Skin epidermis (tissue), 12 donors: Measurements from ENCODE around the gene PPDPF.
"Not testable (repeated sequence)": the region's sequence is repeated elsewhere in the genome, so short reads cannot be mapped to it uniquely, and the experiment has no call there.

Source experiments
- H3K27ac ChIP-seq, 21 experiments: fragments of 200-600 bp; sonication (generic) in 11 of 21; one replicate each; pipeline ENCODE4 v1.5.0; 2020; ENCODE audit warnings: mild to moderate bottlenecking in 3 of 21, inconsistent platforms in 2 of 21, moderate library complexity in 2 of 21
- H3K4me3 ChIP-seq, 7 experiments: fragments of 200-600 bp; sonication (generic) in 2 of 7; one replicate each; pipeline ENCODE4 v1.5.0; 2020; ENCODE audit warnings: inconsistent platforms in 2 of 7, mild to moderate bottlenecking in 2 of 7, moderate library complexity in 1 of 7

Gene PPDPF

GRCh38 chr20:63520504-63520933 is at the start of gene PPDPF:
TSS of gene PPDPF (plus strand) at chr20:63520765. CDS start at chr20:63521309, 544 bp downstream.
- Histone ChIP-seq H3K27ac (peak within 1 kb of the TSS; percentile 93 to 100 (median 99)), H3K4me3 (peak within 1 kb of the TSS; percentile 53 to 89 (median 83))

GRCh38 chr20:63471002-63471716 is 49.4 kb upstream of the PPDPF start:
- no peak overlapping the region for H3K27ac ChIP-seq
- H3K4me3 ChIP-seq: no peak overlapping the region

- H3K4me3 ChIP-seq: peak overlapping the region in 1 of 7 experiments; percentile 3
These were observed 48.9 kb upstream of the PPDPF start for GRCh38 chr20:63471717-63471980.

GRCh38 chr20:63471981-63472831 is 48.4 kb upstream of the PPDPF start, which contains the start of gene KCNQ2:
TSS of gene KCNQ2 (minus strand) at chr20:63472655. CDS start at chr20:63472463, 192 bp downstream.
- Histone ChIP-seq H3K27ac (no peak within 1 kb of the TSS), H3K4me3 (peak within 1 kb of the TSS in 2 of 7 experiments; percentile 3 to 31)

More at GRCh38 chr20:63471717-63471980, 48.9 kb upstream of the PPDPF start:
- H3K27ac ChIP-seq: no peak overlapping the region

- Histone ChIP-seq H3K27ac (no peak overlapping the region), H3K4me3 (no peak overlapping the region)
These were observed 47.6 kb upstream of the PPDPF start for GRCh38 chr20:63472862-63473390.

GRCh38 chr20:63473555-63474449 is 46.8 kb upstream of the PPDPF start:
- H3K27ac ChIP-seq: no peak overlapping the region
- no peak overlapping the region for H3K4me3 ChIP-seq

- Histone ChIP-seq H3K4me3 (no peak overlapping the region), H3K27ac (no peak overlapping the region)
These were observed 45.4 kb upstream of the PPDPF start for GRCh38 chr20:63475209-63475608.

- H3K27ac ChIP-seq: no peak overlapping the region
- H3K4me3 ChIP-seq: no peak overlapping the region
These were observed 43.4 kb upstream of the PPDPF start for GRCh38 chr20:63477061-63477616.

GRCh38 chr20:63477944-63478343 is 42.6 kb upstream of the PPDPF start:
- Histone ChIP-seq H3K27ac (no peak overlapping the region), H3K4me3 (no peak overlapping the region)

- H3K4me3 ChIP-seq: no peak overlapping the region
- H3K27ac ChIP-seq: no peak overlapping the region
These were observed 41.9 kb upstream of the PPDPF start for GRCh38 chr20:63478346-63479302.

- H3K4me3 ChIP-seq, H3K27ac ChIP-seq: not testable (repeated sequence)
These were observed 40.7 kb upstream of the PPDPF start for GRCh38 chr20:63479695-63480419.

- Histone ChIP-seq H3K4me3 (no peak overlapping the region), H3K27ac (no peak overlapping the region)
These were observed 39.1 kb upstream of the PPDPF start for GRCh38 chr20:63481503-63481902.

- Histone ChIP-seq H3K27ac (no peak overlapping the region), H3K4me3 (no peak overlapping the region)
These were observed 38.5 kb upstream of the PPDPF start for GRCh38 chr20:63482021-63482587.

- H3K4me3 ChIP-seq: no peak overlapping the region
- H3K27ac ChIP-seq: no peak overlapping the region
These were observed 36.7 kb upstream of the PPDPF start for GRCh38 chr20:63483834-63484233.

- Histone ChIP-seq H3K27ac (no peak overlapping the region), H3K4me3 (no peak overlapping the region)
These were observed 36.3 kb upstream of the PPDPF start for GRCh38 chr20:63484236-63484635.

GRCh38 chr20:63484651-63485403 is 35.7 kb upstream of the PPDPF start:
- H3K4me3 ChIP-seq: no peak overlapping the region
- no peak overlapping the region for H3K27ac ChIP-seq
